ENCODE results near the gene LRRC4C.

LRRC4C gene

GRCh38 chr11:40139066-40139465 lies 1320.4 kb downstream of the LRRC4C start:
- DNase-seq, result no peak

- no peak for DNase-seq
These were observed 1324.5 kb downstream of the LRRC4C start for GRCh38 chr11:40134820-40135570.

GRCh38 chr11:40133498-40133897 lies 1326.0 kb downstream of the LRRC4C start:
- no peak for DNase-seq

GRCh38 chr11:40132912-40133311 lies 1326.5 kb downstream of the LRRC4C start:
- DNase-seq, result no peak

GRCh38 chr11:40130427-40130826 lies 1329.0 kb downstream of the LRRC4C start:
- no peak for DNase-seq

- no peak for DNase-seq
These were observed 1330.2 kb downstream of the LRRC4C start for GRCh38 chr11:40129266-40129665.

- DNase-seq, result no peak
These were observed 1334.4 kb downstream of the LRRC4C start for GRCh38 chr11:40125054-40125453.

- DNase-seq, result no peak
These were observed 1339.8 kb downstream of the LRRC4C start for GRCh38 chr11:40119661-40120060.

GRCh38 chr11:40118780-40119179 lies 1340.7 kb downstream of the LRRC4C start:
- DNase-seq, result no peak

- DNase-seq, result no peak
These were observed 1341.4 kb downstream of the LRRC4C start for GRCh38 chr11:40118026-40118425.

- no peak for DNase-seq
These were observed 1354.4 kb downstream of the LRRC4C start for GRCh38 chr11:40104941-40105550.

- DNase-seq, result no peak
These were observed 1358.7 kb downstream of the LRRC4C start for GRCh38 chr11:40100781-40101180.

- DNase-seq, result no peak
These were observed 1359.3 kb downstream of the LRRC4C start for GRCh38 chr11:40100162-40100553.

GRCh38 chr11:40099426-40100161 lies 1359.9 kb downstream of the LRRC4C start:
- DNase-seq, result no peak

GRCh38 chr11:40095446-40095845 lies 1364.0 kb downstream of the LRRC4C start:
- DNase-seq, result no peak

GRCh38 chr11:40094954-40095353 lies 1364.5 kb downstream of the LRRC4C start:
- no peak for DNase-seq

GRCh38 chr11:40080434-40080833 lies 1379.0 kb downstream of the LRRC4C start:
- DNase-seq, result no peak

Measured in DMS79 (cell line).